K562 (cell line): ENCODE results near the gene COA7. TPM values are rescaled to one million over a fixed set of nuclear protein-coding genes. Genes with fewer than 3 reads are reported as not detected.
A peak's percentile ranks its signal among the peaks of the same experiment; 100 is the strongest.

Experiments
- ARID1B ChIP-seq: fragments of 450-650 bp; IDR thresholded peaks from 2 replicates; pipeline ENCODE4 v1.6.1; 2016; ENCODE audit warnings: antibody characterized with exemption, mild to moderate bottlenecking, inconsistent platforms
- ARID4B ChIP-seq: sonication (generic); formaldehyde crosslinking; IDR thresholded peaks from 2 replicates; pipeline ENCODE4 v1.8.0; 2022; ENCODE audit warnings: mild to moderate bottlenecking, missing genetic modification reagents
- ETV1 ChIP-seq: fragments of 450-650 bp; conservative IDR thresholded peaks from 2 replicates; pipeline ENCODE4 v1.6.1; 2016; ENCODE audit warnings: missing genetic modification characterization, control low read depth, low read depth, missing compliant biosample characterization
- NFIC ChIP-seq: fragments of 450-650 bp; IDR thresholded peaks from 2 replicates; pipeline ENCODE4 v1.6.1; 2017; ENCODE audit warnings: mild to moderate bottlenecking, inconsistent platforms
- PTTG1 ChIP-seq: fragments of 450-650 bp; IDR thresholded peaks from 2 replicates; pipeline ENCODE4 v1.6.1; 2016; ENCODE audit warnings: low read depth, mild to moderate bottlenecking, missing genetic modification characterization, missing compliant biosample characterization
- SP2 ChIP-seq: IDR thresholded peaks from 2 replicates; pipeline ENCODE4 v1.6.1; 2011; ENCODE audit warnings: mild to moderate bottlenecking, low read depth, low read length, moderate library complexity; ENCODE audit not compliant: poor library complexity, severe bottlenecking; ENCODE audit errors: extremely low read depth
- WHSC1 ChIP-seq: IDR thresholded peaks from one replicate; pipeline ENCODE4 v1.6.1; 2012; ENCODE audit warnings: low read length, control low read depth, inconsistent platforms
- ZC3H4 ChIP-seq: sonication (generic); formaldehyde crosslinking; IDR thresholded peaks from 2 replicates; pipeline ENCODE4 v1.9.0; 2021; ENCODE audit warnings: missing genetic modification reagents, borderline replicate concordance
- polyA plus RNA-seq, 8 experiments: library from polyadenylated mRNA; depleted of rRNA in 4 of 8; stranded (reverse) in 5 of 8; unstranded in 3 of 8; fragments of >200 nt; fragmentation: Nextera tagmentation in 2 of 8; fragmentation: Illumina TruSeq in 1 of 8; extraction: Ambion mirVana in 2 of 8; extraction: Trizol in 1 of 8; gene quantifications; 2 replicates each; pipeline versions ENCODE4 v1.2.1 to v1.2.3, GENCODE V29; 2011 to 2014; ENCODE audit warnings: inconsistent platforms in 1 of 8, missing spikeins in 1 of 8
- total RNA-seq, 7 experiments: library from RNA; depleted of rRNA in 6 of 7; stranded (reverse); fragments of >200 nt in 6 of 7; fragmentation: Illumina TruSeq in 2 of 7; extraction: Trizol in 2 of 7; gene quantifications; 2 replicates each; pipeline versions ENCODE4 v1.2.1 to v1.2.3, GENCODE V29; 2011 to 2021; ENCODE audit warnings: low replicate concordance in 1 of 7
- TF ChIP-seq, protein P1 (sequence below): fragments of 250-450 bp; sonication (Bioruptor Pico); IDR thresholded peaks from 2 replicates; pipeline ENCODE4 v1.6.1; 2021; ENCODE audit warnings: mild to moderate bottlenecking
- TF ChIP-seq, protein P2 (sequence below): fragments of 450-650 bp; IDR thresholded peaks from 2 replicates; pipeline ENCODE4 v1.6.1; 2018; ENCODE audit not compliant: partially characterized antibody
- TF ChIP-seq, protein P3 (sequence below): fragments of 450-650 bp; IDR thresholded peaks from 2 replicates; pipeline ENCODE4 v1.6.1; 2016; ENCODE audit warnings: mild to moderate bottlenecking
- TF ChIP-seq, protein P4 (sequence below), 3 experiments: IDR thresholded peaks in 2 of 3; conservative IDR thresholded peaks in 1 of 3; 2 replicates each; pipeline ENCODE4 v1.5.1; 2011 to 2012; ENCODE audit warnings: low read length in 3 of 3, mild to moderate bottlenecking in 3 of 3, control low read depth in 2 of 3, improper control_type of control experiment in 1 of 3, inconsistent platforms in 1 of 3, low read depth in 1 of 3, mixed read lengths in 1 of 3, moderate library complexity in 1 of 3; ENCODE audit not compliant: insufficient read depth in 2 of 3

The COA7 gene
- total and polyA plus RNA-seq, 9 of the 15 experiments (the other 6 are each of a cell fraction or from before 2014, with no cell fraction given) = 19.4 to 82.8 (median 51.0) TPM

DNA sequence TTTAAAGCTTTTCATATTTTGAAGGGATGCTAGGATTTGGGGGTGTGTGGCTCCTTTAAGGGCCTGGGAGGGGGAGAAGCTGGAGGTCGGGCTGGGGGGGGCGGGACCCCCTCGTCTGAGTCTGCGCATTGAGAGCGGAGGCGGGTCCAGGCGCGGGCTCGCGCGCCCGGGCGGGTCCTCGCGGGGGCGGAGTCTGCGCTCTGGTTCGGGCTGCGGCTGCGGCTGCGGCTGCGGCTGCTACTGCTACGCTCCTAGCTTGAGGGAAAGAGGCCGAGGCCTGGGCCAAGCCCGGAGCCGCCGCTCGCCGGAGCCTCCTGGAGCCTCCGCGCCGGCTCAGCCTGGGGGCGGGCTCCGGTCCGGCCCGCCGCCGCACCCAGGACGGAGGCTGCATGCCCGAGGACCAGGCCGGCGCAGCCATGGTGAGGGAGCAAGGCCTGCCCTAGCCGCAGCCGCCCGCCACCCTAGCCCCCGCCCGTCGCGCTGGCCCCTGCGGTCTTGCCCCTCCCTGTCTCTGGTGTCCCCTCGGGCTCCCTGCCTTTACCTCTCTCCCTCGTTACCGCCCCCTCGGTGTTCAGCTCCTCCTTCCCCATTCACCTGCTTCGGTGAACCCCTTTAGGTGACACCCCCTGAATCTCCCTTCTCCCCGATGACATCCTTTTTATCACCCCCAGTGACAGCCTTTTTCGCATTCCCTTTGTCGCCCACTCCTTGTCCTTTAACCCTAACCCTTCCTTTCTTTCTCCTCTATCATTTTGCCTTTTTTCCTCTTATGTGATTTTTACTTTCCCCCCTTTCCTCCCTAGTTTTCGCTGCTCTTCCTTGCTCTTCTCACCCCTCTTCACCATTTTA lies 28.3 kb upstream of the COA7 start, which contains the start of gene ZYG11B (continued):
- TF ChIP-seq, protein P1, sequence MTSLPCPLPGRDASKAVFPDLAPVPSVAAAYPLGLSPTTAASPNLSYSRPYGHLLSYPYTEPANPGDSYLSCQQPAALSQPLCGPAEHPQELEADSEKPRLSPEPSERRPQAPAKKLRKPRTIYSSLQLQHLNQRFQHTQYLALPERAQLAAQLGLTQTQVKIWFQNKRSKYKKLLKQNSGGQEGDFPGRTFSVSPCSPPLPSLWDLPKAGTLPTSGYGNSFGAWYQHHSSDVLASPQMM (CRISPR knock-in tag) = no peak
- TF ChIP-seq ETV1 (peak; percentile 52), PTTG1 (tag) (no peak), ARID4B (peak; percentile 54), NFIC (0 out of 2 replicates have a peak, but pooled peaks have one; percentile 13), ZC3H4 (CRISPR knock-in tag) (no peak; the same call in 1 of the 2 replicates), SP2 (no peak), WHSC1 (no peak), ARID1B (peak; percentile 69)
- TF ChIP-seq, protein P2, sequence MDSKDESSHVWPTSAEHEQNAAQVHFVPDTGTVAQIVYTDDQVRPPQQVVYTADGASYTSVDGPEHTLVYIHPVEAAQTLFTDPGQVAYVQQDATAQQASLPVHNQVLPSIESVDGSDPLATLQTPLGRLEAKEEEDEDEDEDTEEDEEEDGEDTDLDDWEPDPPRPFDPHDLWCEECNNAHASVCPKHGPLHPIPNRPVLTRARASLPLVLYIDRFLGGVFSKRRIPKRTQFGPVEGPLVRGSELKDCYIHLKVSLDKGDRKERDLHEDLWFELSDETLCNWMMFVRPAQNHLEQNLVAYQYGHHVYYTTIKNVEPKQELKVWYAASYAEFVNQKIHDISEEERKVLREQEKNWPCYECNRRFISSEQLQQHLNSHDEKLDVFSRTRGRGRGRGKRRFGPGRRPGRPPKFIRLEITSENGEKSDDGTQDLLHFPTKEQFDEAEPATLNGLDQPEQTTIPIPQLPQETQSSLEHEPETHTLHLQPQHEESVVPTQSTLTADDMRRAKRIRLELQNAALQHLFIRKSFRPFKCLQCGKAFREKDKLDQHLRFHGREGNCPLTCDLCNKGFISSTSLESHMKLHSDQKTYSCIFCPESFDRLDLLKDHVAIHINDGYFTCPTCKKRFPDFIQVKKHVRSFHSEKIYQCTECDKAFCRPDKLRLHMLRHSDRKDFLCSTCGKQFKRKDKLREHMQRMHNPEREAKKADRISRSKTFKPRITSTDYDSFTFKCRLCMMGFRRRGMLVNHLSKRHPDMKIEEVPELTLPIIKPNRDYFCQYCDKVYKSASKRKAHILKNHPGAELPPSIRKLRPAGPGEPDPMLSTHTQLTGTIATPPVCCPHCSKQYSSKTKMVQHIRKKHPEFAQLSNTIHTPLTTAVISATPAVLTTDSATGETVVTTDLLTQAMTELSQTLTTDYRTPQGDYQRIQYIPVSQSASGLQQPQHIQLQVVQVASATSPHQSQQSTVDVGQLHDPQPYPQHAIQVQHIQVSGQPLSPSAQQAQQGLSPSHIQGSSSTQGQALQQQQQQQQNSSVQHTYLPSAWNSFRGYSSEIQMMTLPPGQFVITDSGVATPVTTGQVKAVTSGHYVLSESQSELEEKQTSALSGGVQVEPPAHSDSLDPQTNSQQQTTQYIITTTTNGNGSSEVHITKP = peak; percentile 50
- TF ChIP-seq, protein P3, sequence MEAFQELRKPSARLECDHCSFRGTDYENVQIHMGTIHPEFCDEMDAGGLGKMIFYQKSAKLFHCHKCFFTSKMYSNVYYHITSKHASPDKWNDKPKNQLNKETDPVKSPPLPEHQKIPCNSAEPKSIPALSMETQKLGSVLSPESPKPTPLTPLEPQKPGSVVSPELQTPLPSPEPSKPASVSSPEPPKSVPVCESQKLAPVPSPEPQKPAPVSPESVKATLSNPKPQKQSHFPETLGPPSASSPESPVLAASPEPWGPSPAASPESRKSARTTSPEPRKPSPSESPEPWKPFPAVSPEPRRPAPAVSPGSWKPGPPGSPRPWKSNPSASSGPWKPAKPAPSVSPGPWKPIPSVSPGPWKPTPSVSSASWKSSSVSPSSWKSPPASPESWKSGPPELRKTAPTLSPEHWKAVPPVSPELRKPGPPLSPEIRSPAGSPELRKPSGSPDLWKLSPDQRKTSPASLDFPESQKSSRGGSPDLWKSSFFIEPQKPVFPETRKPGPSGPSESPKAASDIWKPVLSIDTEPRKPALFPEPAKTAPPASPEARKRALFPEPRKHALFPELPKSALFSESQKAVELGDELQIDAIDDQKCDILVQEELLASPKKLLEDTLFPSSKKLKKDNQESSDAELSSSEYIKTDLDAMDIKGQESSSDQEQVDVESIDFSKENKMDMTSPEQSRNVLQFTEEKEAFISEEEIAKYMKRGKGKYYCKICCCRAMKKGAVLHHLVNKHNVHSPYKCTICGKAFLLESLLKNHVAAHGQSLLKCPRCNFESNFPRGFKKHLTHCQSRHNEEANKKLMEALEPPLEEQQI = no peak
- TF ChIP-seq, protein P4, sequence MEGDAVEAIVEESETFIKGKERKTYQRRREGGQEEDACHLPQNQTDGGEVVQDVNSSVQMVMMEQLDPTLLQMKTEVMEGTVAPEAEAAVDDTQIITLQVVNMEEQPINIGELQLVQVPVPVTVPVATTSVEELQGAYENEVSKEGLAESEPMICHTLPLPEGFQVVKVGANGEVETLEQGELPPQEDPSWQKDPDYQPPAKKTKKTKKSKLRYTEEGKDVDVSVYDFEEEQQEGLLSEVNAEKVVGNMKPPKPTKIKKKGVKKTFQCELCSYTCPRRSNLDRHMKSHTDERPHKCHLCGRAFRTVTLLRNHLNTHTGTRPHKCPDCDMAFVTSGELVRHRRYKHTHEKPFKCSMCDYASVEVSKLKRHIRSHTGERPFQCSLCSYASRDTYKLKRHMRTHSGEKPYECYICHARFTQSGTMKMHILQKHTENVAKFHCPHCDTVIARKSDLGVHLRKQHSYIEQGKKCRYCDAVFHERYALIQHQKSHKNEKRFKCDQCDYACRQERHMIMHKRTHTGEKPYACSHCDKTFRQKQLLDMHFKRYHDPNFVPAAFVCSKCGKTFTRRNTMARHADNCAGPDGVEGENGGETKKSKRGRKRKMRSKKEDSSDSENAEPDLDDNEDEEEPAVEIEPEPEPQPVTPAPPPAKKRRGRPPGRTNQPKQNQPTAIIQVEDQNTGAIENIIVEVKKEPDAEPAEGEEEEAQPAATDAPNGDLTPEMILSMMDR (IDR thresholded peaks at IDR 0.05 in 2 of 3, conservative IDR thresholded peaks at IDR 0.05 in 1 of 3; ENCODE audit: insufficient read depth in 2 of 3, low read depth in 1 of 3, low read length in 3 of 3) = 0 out of 6 replicates have a peak, but pooled peaks of 1 of the 3 experiments have one; percentile 6
